ENCODE measurements around the gene PCDHB6. TPM values are rescaled to one million over a fixed set of nuclear protein-coding genes. Genes with fewer than 3 reads are reported as not detected.
"Not testable (repeated sequence)": the region's sequence is repeated elsewhere in the genome, so short reads cannot be mapped to it uniquely, and the experiment has no call there.

The PCDHB6 gene
- total and polyA plus RNA-seq, 2 of the 13 experiments (the other 11 are each of a cell fraction or from before 2014, with no cell fraction given), result 0.01 to 0.04 TPM

DNA sequence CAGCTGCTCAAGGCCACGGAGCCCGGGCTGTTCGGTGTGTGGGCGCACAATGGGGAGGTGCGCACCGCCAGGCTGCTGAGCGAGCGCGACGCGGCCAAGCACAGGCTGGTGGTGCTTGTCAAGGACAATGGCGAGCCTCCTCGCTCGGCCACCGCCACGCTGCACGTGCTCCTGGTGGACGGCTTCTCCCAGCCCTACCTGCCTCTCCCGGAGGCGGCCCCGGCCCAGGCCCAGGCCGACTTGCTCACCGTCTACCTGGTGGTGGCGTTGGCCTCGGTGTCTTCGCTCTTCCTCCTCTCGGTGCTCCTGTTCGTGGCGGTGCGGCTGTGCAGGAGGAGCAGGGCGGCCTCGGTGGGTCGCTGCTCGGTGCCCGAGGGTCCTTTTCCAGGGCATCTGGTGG is 39.3 kb downstream of the PCDHB6 start:
- H3K9ac ChIP-seq (ENCODE audit: insufficient read depth, low read depth, low read length); H3K36me3 ChIP-seq (replicated peaks in 1 of 2; ENCODE audit: control insufficient read depth in 1 of 2, insufficient read depth in 2 of 2, low read length in 2 of 2); H3K27ac ChIP-seq (ENCODE audit: extremely low read length, insufficient read depth, low read length); H3K4me1 ChIP-seq (ENCODE audit: insufficient read depth, low read length); H3K79me2 ChIP-seq (ENCODE audit: insufficient read depth, low read length); H4K20me1 ChIP-seq (ENCODE audit: insufficient read depth, low read length); CTCF ChIA-PET (ENCODE audit: low intra/inter-chr PET ratio, low total read pairs); BruUV-seq (replicated peaks); POLR2A ChIA-PET; ATAC-seq; H3K27me3 ChIP-seq (ENCODE audit: control insufficient read depth in 1 of 2, insufficient read depth in 2 of 2, low read length in 2 of 2); in situ Hi-C loops (cut with HindIII; ENCODE audit: extremely low pct_ligation_motif_present, low pct_unique_long_range_greater_than_20kb); DNase-seq (ENCODE audit: low spot score); H3K4me3 ChIP-seq (replicated peaks in 1 of 3; ENCODE audit: insufficient read depth in 1 of 3, low read depth in 2 of 3, low read length in 3 of 3); FAIRE-seq; H3K9me3 ChIP-seq (ENCODE audit: low read length); H2AFZ ChIP-seq (ENCODE audit: low read length); H3K4me2 ChIP-seq (ENCODE audit: low read depth, low read length); intact Hi-C loops (cut with micrococcal nuclease; ENCODE audit: unreplicated experiment): not testable (repeated sequence)
- whole genome bisulfite sequencing (ENCODE audit: low lambda C conversion rate), result 84% methylated on average over 14 of the region's 35 CpGs

DNA sequence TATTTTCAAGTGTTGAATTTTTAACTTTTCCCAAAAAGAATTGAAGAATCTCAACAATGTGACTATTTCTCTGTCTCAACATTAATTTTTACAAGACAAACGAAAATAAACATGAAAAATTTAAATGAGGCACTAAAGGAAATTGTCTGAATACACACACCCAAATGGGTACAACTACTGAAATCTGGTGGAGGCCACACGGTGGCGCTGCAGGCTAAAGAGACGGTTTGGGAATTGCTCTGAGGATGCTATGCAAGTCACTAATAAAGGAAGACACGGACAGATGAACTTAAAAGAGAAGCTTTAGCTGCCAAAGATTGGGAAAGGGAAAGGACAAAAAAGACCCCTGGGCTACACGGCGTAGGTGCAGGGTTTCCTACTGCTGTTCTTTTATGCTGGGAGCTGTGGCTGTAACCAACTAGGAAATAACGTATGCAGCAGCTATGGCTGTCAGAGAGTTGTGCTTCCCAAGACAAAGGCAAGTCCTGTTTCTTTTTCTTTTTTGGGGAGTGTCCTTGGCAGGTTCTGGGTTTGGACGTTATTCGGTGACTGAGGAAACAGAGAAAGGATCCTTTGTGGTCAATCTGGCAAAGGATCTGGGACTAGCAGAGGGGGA is 42.4 kb downstream of the PCDHB6 start, which contains the start of gene PCDHB10:
TSS of gene PCDHB10 (plus strand) at position 244 of the 616 bp plus-strand sequence. CDS start at position 444, 200 bp downstream.
- Histone ChIP-seq H3K9me3 (ENCODE audit: low read length) (peaks cover 11% of the 10 kb centered on the region), H3K36me3 (replicated peaks in 1 of 2; ENCODE audit: control insufficient read depth in 1 of 2, insufficient read depth in 2 of 2, low read length in 2 of 2) (no peaks in the 10 kb centered on the region), H3K4me1 (ENCODE audit: insufficient read depth, low read length) (no peaks in the 10 kb centered on the region), H3K4me3 (replicated peaks in 1 of 3; ENCODE audit: insufficient read depth in 1 of 3, low read depth in 2 of 3, low read length in 3 of 3) (no peak within 1 kb of the TSS), H2AFZ (ENCODE audit: low read length) (peak within 1 kb of the TSS; percentile 12), H3K27me3 (ENCODE audit: control insufficient read depth in 1 of 2, insufficient read depth in 2 of 2, low read length in 2 of 2) (no peaks in the 10 kb centered on the region), H3K4me2 (ENCODE audit: low read depth, low read length) (no peak within 1 kb of the TSS), H3K9ac (ENCODE audit: insufficient read depth, low read depth, low read length) (no peak within 1 kb of the TSS), H3K27ac (ENCODE audit: extremely low read length, insufficient read depth, low read length) (no peak within 1 kb of the TSS), H4K20me1 (ENCODE audit: insufficient read depth, low read length) (no peaks in the 10 kb centered on the region), H3K79me2 (ENCODE audit: insufficient read depth, low read length) (no peaks in the 10 kb centered on the region)
- peak; percentile 71 for ATAC-seq
- in situ Hi-C loops (cut with HindIII; ENCODE audit: extremely low pct_ligation_motif_present, low pct_unique_long_range_greater_than_20kb), result no loop called here
- no TSS peak for BruUV-seq (replicated peaks)
- peak; percentile 20; the same call in 1 of the 2 replicates for TF ChIP-seq RAD21 (CRISPR knock-in tag; IDR thresholded peaks at IDR 0.05)
- TF ChIP-seq ZNF3 (CRISPR knock-in tag; IDR thresholded peaks at IDR 0.05), result peak; percentile 47; the same call in 1 of the 2 replicates
- TF ChIP-seq, protein P1, sequence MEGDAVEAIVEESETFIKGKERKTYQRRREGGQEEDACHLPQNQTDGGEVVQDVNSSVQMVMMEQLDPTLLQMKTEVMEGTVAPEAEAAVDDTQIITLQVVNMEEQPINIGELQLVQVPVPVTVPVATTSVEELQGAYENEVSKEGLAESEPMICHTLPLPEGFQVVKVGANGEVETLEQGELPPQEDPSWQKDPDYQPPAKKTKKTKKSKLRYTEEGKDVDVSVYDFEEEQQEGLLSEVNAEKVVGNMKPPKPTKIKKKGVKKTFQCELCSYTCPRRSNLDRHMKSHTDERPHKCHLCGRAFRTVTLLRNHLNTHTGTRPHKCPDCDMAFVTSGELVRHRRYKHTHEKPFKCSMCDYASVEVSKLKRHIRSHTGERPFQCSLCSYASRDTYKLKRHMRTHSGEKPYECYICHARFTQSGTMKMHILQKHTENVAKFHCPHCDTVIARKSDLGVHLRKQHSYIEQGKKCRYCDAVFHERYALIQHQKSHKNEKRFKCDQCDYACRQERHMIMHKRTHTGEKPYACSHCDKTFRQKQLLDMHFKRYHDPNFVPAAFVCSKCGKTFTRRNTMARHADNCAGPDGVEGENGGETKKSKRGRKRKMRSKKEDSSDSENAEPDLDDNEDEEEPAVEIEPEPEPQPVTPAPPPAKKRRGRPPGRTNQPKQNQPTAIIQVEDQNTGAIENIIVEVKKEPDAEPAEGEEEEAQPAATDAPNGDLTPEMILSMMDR (CRISPR knock-in tag; IDR thresholded peaks at IDR 0.05), result peak; percentile 72
- TF ChIP-seq ZNF776 (CRISPR knock-in tag; IDR thresholded peaks at IDR 0.05), result no peak
- 0 out of 2 replicates have a peak, but pooled peaks have one; percentile 15 for TF ChIP-seq ZNF629 (CRISPR knock-in tag; conservative IDR thresholded peaks at IDR 0.05)
- TF ChIP-seq SAFB2 (CRISPR knock-in tag; IDR thresholded peaks at IDR 0.05; ENCODE audit: borderline replicate concordance, low read depth), result no peak
- peak; percentile 36 for TF ChIP-seq STAG1 (CRISPR knock-in tag; IDR thresholded peaks at IDR 0.05)
- TF ChIP-seq MZF1 (CRISPR knock-in tag; IDR thresholded peaks at IDR 0.05; ENCODE audit: borderline replicate concordance), result no peak
- TF ChIP-seq ZNF24 (IDR thresholded peaks at IDR 0.05), result no peak
- WGBS (ENCODE audit: low lambda C conversion rate), result 18% methylated on average over 10 of the region's 10 CpGs
- DNase-seq (ENCODE audit: low spot score), result peak; percentile 9
- peak; percentile 53 for FAIRE-seq
- ChIA-PET CTCF (ENCODE audit: low intra/inter-chr PET ratio, low total read pairs) (no interaction called here), POLR2A (no interaction called here)
- intact Hi-C loops (cut with micrococcal nuclease; ENCODE audit: unreplicated experiment), result no loop called here

DNA sequence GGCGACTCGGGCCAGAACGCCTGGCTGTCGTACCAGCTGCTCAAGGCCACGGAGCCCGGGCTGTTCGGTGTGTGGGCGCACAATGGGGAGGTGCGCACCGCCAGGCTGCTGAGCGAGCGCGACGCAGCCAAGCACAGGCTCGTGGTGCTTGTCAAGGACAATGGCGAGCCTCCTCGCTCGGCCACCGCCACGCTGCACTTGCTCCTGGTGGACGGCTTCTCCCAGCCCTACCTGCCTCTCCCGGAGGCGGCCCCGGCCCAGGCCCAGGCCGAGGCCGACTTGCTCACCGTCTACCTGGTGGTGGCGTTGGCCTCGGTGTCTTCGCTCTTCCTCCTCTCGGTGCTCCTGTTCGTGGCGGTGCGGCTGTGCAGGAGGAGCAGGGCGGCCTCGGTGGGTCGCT is 44.5 kb downstream of the PCDHB6 start:
- in situ Hi-C loops (cut with HindIII; ENCODE audit: extremely low pct_ligation_motif_present, low pct_unique_long_range_greater_than_20kb); BruUV-seq (replicated peaks); intact Hi-C loops (cut with micrococcal nuclease; ENCODE audit: unreplicated experiment); H4K20me1 ChIP-seq (ENCODE audit: insufficient read depth, low read length); H3K4me1 ChIP-seq (ENCODE audit: insufficient read depth, low read length); DNase-seq (ENCODE audit: low spot score); H3K36me3 ChIP-seq (replicated peaks in 1 of 2; ENCODE audit: control insufficient read depth in 1 of 2, insufficient read depth in 2 of 2, low read length in 2 of 2); H3K4me2 ChIP-seq (ENCODE audit: low read depth, low read length); POLR2A ChIA-PET; FAIRE-seq; ATAC-seq; H3K79me2 ChIP-seq (ENCODE audit: insufficient read depth, low read length); H3K27ac ChIP-seq (ENCODE audit: extremely low read length, insufficient read depth, low read length); H3K4me3 ChIP-seq (replicated peaks in 1 of 3; ENCODE audit: insufficient read depth in 1 of 3, low read depth in 2 of 3, low read length in 3 of 3); H2AFZ ChIP-seq (ENCODE audit: low read length); H3K9ac ChIP-seq (ENCODE audit: insufficient read depth, low read depth, low read length); CTCF ChIA-PET (ENCODE audit: low intra/inter-chr PET ratio, low total read pairs); H3K27me3 ChIP-seq (ENCODE audit: control insufficient read depth in 1 of 2, insufficient read depth in 2 of 2, low read length in 2 of 2): not testable (repeated sequence)
- WGBS (ENCODE audit: low lambda C conversion rate), result no CpG with 5 or more reads among the region's 37 CpGs
- peaks cover 21% of the 10 kb centered on the region for H3K9me3 ChIP-seq (ENCODE audit: low read length)
